HepG2 (cell line): ENCODE data around the gene SERINC1. TPM values are rescaled to one million over a fixed set of nuclear protein-coding genes. Genes with fewer than 3 reads are reported as not detected.

Experiments
- ATAC-seq: fragments of 200-7000 bp; cut with Tn5 transposase; 3 replicates; pipeline ENCODE4 v1.9.1; 2020; ENCODE audit warnings: mild to moderate bottlenecking, moderate library complexity
- BruUV-seq: library from RNA; stranded (reverse); fragments of 400-500 nt; replicated peaks from 2 replicates; lab custom pipeline; 2021; lab: Mats Ljungman, UMichigan
- CTCF ChIA-PET: fragments of 300-600 bp; formaldehyde crosslinking; extraction: SDS; loops from one replicate; lab custom pipeline; 2021; ENCODE audit warnings: low total read pairs, inconsistent platforms, low intra/inter-chr PET ratio; lab: Yijun Ruan, JAX
- POLR2A ChIA-PET: fragments of 350-600 bp; sonication (Branson Sonifier 250); formaldehyde crosslinking; loops from one replicate; lab custom pipeline; 2020; ENCODE audit warnings: antibody characterized with exemption, inconsistent platforms; lab: Yijun Ruan, JAX
- DNase-seq: peaks from one replicate; pipeline ENCODE4 v3.0.0-alpha.2; 2015; ENCODE audit warnings: low spot score
- FAIRE-seq: peaks from 3 replicates; lab custom pipeline; 2011; peaks lifted over from hg19 to GRCh38; lab: Jason Lieb, UNC
- H2AFZ ChIP-seq: one replicate; pipeline ENCODE4 v1.6.1; 2011; ENCODE audit warnings: low read length, inconsistent platforms
- H3K27ac ChIP-seq: fragments of 300-600 bp; 3 replicates; pipeline ENCODE4 v1.8.0; 2011; ENCODE audit warnings: mixed run types, mild to moderate bottlenecking, mixed read lengths, low read length, inconsistent platforms; ENCODE audit not compliant: insufficient read depth; ENCODE audit errors: extremely low read length
- H3K27me3 ChIP-seq, 2 experiments: fragments of 200-600 bp in 1 of 2; 2 replicates in 1 of 2; 3 replicates in 1 of 2; pipeline versions ENCODE4 v1.6.0 to v1.8.0; 2011; ENCODE audit warnings: low read length in 2 of 2, mild to moderate bottlenecking in 2 of 2, moderate library complexity in 2 of 2, inconsistent platforms in 1 of 2; ENCODE audit not compliant: insufficient read depth in 2 of 2, control insufficient read depth in 1 of 2
- H3K36me3 ChIP-seq, 2 experiments: fragments of 200-600 bp in 1 of 2; replicated peaks in 1 of 2; 2 replicates in 1 of 2; 3 replicates in 1 of 2; pipeline versions ENCODE4 v1.5.1 to v1.8.0; 2011; ENCODE audit warnings: low read length in 2 of 2, inconsistent platforms in 1 of 2; ENCODE audit not compliant: insufficient read depth in 2 of 2, control insufficient read depth in 1 of 2
- H3K4me1 ChIP-seq: 2 replicates; pipeline ENCODE4 v1.5.1; 2012; ENCODE audit warnings: low read length, inconsistent platforms; ENCODE audit not compliant: insufficient read depth
- H3K4me2 ChIP-seq: 2 replicates; pipeline ENCODE4 v1.6.0; 2011; ENCODE audit warnings: low read depth, low read length, inconsistent platforms
- H3K4me3 ChIP-seq, 3 experiments: fragments of 200-600 bp in 1 of 3; sonication (generic), shearing (Covaris generic) in 1 of 3; replicated peaks in 1 of 3; 2 replicates each; pipeline ENCODE4 v1.5.1; 2011 to 2016; ENCODE audit warnings: low read length in 3 of 3, inconsistent platforms in 2 of 3, low read depth in 2 of 3, mild to moderate bottlenecking in 2 of 3, control low read depth in 1 of 3, mixed read lengths in 1 of 3; ENCODE audit not compliant: insufficient read depth in 1 of 3
- H3K79me2 ChIP-seq: one replicate; pipeline ENCODE4 v1.6.1; 2011; ENCODE audit warnings: low read length, inconsistent platforms; ENCODE audit not compliant: insufficient read depth
- H3K9ac ChIP-seq: 2 replicates; pipeline ENCODE4 v1.6.0; 2011; ENCODE audit warnings: mild to moderate bottlenecking, low read depth, low read length, inconsistent platforms; ENCODE audit not compliant: insufficient read depth
- H3K9me3 ChIP-seq: 2 replicates; pipeline ENCODE4 v1.5.1; 2012; ENCODE audit warnings: mild to moderate bottlenecking, low read length
- H4K20me1 ChIP-seq: 2 replicates; pipeline ENCODE4 v1.6.0; 2011; ENCODE audit warnings: inconsistent platforms, mild to moderate bottlenecking, low read length, moderate library complexity; ENCODE audit not compliant: insufficient read depth
- CHD4 ChIP-seq: fragments of 200-600 bp; sonication (generic); IDR thresholded peaks from 2 replicates; pipeline ENCODE4 v1.7.0; 2017; ENCODE audit warnings: mild to moderate bottlenecking, low read length, borderline replicate concordance
- HMG20B ChIP-seq: conservative IDR thresholded peaks from 2 replicates; pipeline ENCODE4 v1.6.1; 2016; ENCODE audit warnings: missing genetic modification reagents, missing compliant biosample characterization
- HNF4A ChIP-seq: sonication (generic); formaldehyde crosslinking; IDR thresholded peaks from 2 replicates; pipeline ENCODE4 v1.4.0; 2020; ENCODE audit warnings: missing genetic modification reagents
- HNF4G ChIP-seq, 2 experiments: sonication (generic) in 1 of 2; formaldehyde crosslinking in 1 of 2; IDR thresholded peaks; 2 replicates each; pipeline versions ENCODE4 v1.4.0 to v1.6.1; 2011 to 2020; ENCODE audit warnings: borderline replicate concordance in 2 of 2, low read depth in 2 of 2, mild to moderate bottlenecking in 2 of 2, low read length in 1 of 2, missing genetic modification reagents in 1 of 2, moderate library complexity in 1 of 2
- NCOR1 ChIP-seq: fragments of 200-600 bp; sonication (generic); IDR thresholded peaks from 2 replicates; pipeline ENCODE4 v1.7.0; 2017; ENCODE audit warnings: antibody characterized with exemption, low read length, borderline replicate concordance
- ONECUT2 ChIP-seq: sonication (generic); formaldehyde crosslinking; IDR thresholded peaks from 2 replicates; pipeline ENCODE4 v1.4.0; 2020; ENCODE audit warnings: missing genetic modification reagents
- SYNCRIP ChIP-seq: fragments of 200-400 bp; formaldehyde crosslinking; IDR thresholded peaks from 2 replicates; pipeline ENCODE4 v1.6.1; 2018; ENCODE audit warnings: mild to moderate bottlenecking, low read depth, low read length; ENCODE audit not compliant: insufficient read depth
- ZNF382 ChIP-seq: sonication (generic); formaldehyde crosslinking; IDR thresholded peaks from 2 replicates; pipeline ENCODE4 v1.5.0; 2020; ENCODE audit warnings: missing genetic modification reagents, mild to moderate bottlenecking, borderline replicate concordance
- ZNF790 ChIP-seq: sonication (generic); formaldehyde crosslinking; IDR thresholded peaks from 2 replicates; pipeline ENCODE4 v1.8.0; 2022; ENCODE audit warnings: missing genetic modification reagents, mild to moderate bottlenecking, borderline replicate concordance
- ZSCAN31 ChIP-seq: sonication (generic); formaldehyde crosslinking; IDR thresholded peaks from 2 replicates; pipeline ENCODE4 v1.5.0; 2020; ENCODE audit warnings: low read depth, mild to moderate bottlenecking, missing genetic modification reagents
- ZZZ3 ChIP-seq: sonication (generic); formaldehyde crosslinking; IDR thresholded peaks from 2 replicates; pipeline ENCODE4 v1.4.0; 2020; ENCODE audit warnings: missing genetic modification reagents, mild to moderate bottlenecking, borderline replicate concordance
- WGBS: methylation state at CpG from one replicate; pipeline ENCODE4 v1.1.6; 2017; ENCODE audit warnings: low lambda C conversion rate; 5-methylcytosine and 5-hydroxymethylcytosine counted together
- in situ Hi-C: cut with HindIII; loops from 2 replicates; pipeline ENCODE4 v1.10.0; 2017; ENCODE audit warnings: low pct_unique_long_range_greater_than_20kb; ENCODE audit not compliant: extremely low pct_ligation_motif_present
- intact Hi-C: fragments of 100-400 bp; cut with micrococcal nuclease; formaldehyde crosslinking; loops from one replicate; pipeline ENCODE4 v1.10.0; 2022; ENCODE audit not compliant: unreplicated experiment
- polyA plus RNA-seq, 8 experiments: library from polyadenylated mRNA; depleted of rRNA in 3 of 8; stranded (reverse) in 7 of 8; unstranded in 1 of 8; fragments of >200 nt; fragmentation: Illumina TruSeq in 4 of 8; extraction: Trizol in 4 of 8; gene quantifications; 2 replicates each; pipeline versions ENCODE4 v1.2.1 to v1.2.3, GENCODE V29; 2011 to 2016; ENCODE audit warnings: low read depth in 4 of 8, missing spikeins in 1 of 8, mixed read lengths in 1 of 8; ENCODE audit not compliant: insufficient read depth in 1 of 8
- total RNA-seq, 5 experiments: library from RNA; depleted of rRNA; stranded (reverse); fragments of >200 nt; fragmentation: Illumina TruSeq; extraction: Trizol; gene quantifications; 2 replicates each; pipeline ENCODE4 v1.2.3, GENCODE V29; 2016; ENCODE audit warnings: low read depth in 1 of 5

SERINC1 gene
- total and polyA plus RNA-seq, 2 of the 13 experiments (the other 11 are each of a cell fraction or from before 2014, with no cell fraction given): 93.5 to 112 TPM

DNA sequence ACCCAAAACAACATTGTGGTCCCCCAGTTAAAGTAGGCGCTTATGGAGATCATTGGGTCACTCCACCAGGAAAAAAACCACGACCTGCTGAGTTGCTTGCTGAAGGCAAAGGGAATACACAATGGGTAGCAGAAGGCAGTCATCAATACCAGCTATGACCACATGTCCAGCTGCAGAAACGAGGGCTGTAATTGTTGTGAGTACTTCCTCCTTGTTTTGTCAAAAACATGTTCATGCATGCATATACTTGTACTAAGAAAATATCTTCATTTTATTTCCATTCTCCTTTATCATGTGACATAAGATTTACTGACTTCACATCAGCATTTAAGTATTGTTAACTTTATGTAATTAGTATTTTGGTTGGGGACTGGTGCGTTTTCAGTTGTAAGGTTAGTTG lies 16.9 kb downstream of the SERINC1 start:
- TSS peak; percentile 6 for BruUV-seq
- WGBS: 89% methylated on average over 4 of the region's 4 CpGs
- Histone ChIP-seq H3K36me3 (peaks cover 18 to 68% of the 10 kb centered on the region in 2 experiments), H2AFZ (no peak overlapping the region), H3K9ac (no peak overlapping the region), H3K9me3 (no peaks in the 10 kb centered on the region), H3K27me3 (no peaks in the 10 kb centered on the region), H3K4me2 (no peak overlapping the region), H3K79me2 (peaks cover 17% of the 10 kb centered on the region), H4K20me1 (peaks cover 19% of the 10 kb centered on the region), H3K4me3 (no peak overlapping the region), H3K27ac (no peak overlapping the region), H3K4me1 (peaks cover 10% of the 10 kb centered on the region)
- ATAC-seq: no peak
- FAIRE-seq: no peak
- DNase-seq: no peak
- intact Hi-C loops (no loop called here), in situ Hi-C loops (no loop called here)
- ChIA-PET CTCF (no interaction called here), POLR2A (no interaction called here)
- TF ChIP-seq ZNF790 (no peak), ZZZ3 (CRISPR knock-in tag) (no peak), ONECUT2 (CRISPR knock-in tag) (no peak), ZSCAN31 (CRISPR knock-in tag) (no peak), HNF4A (CRISPR knock-in tag) (no peak), HNF4G (IDR thresholded peaks at IDR 0.05; ENCODE audit: borderline replicate concordance, low read depth, low read length) (no peak), HNF4G (CRISPR knock-in tag; IDR thresholded peaks at IDR 0.05; ENCODE audit: borderline replicate concordance, low read depth) (no peak), CHD4 (no peak), NCOR1 (no peak), HMG20B (no peak), SYNCRIP (no peak), ZNF382 (no peak)
